HCT116 (cell line): ENCODE results near the gene TAS1R2. TPM values are rescaled to one million over a fixed set of nuclear protein-coding genes. Genes with fewer than 3 reads are reported as not detected.

Experiments
- ATAC-seq: fragments of 200-7000 bp; cut with Tn5 transposase; 2 replicates; pipeline ENCODE4 v1.9.1; 2020; ENCODE audit warnings: mild to moderate bottlenecking, moderate library complexity
- BruUV-seq: library from RNA; stranded (reverse); fragments of 400-500 nt; replicated peaks from 2 replicates; lab custom pipeline; 2021; lab: Mats Ljungman, UMichigan
- CTCF ChIA-PET: fragments of 300-600 bp; sonication (Branson Sonifier 250); formaldehyde crosslinking; loops from one replicate; lab custom pipeline; 2021; ENCODE audit warnings: antibody characterized with exemption; lab: Charles Lee
- POLR2A ChIA-PET: fragments of 300-600, 350-600 bp; sonication (Branson Sonifier 250); formaldehyde crosslinking; loops from one replicate; lab custom pipeline; 2021; ENCODE audit warnings: antibody characterized with exemption; lab: Charles Lee
- RAD21 ChIA-PET, 2 experiments: fragments of 300-600 bp; sonication (Branson Sonifier 250); formaldehyde crosslinking; loops; one replicate each; lab custom pipeline; 2023; ENCODE audit warnings: low total read pairs in 2 of 2; ENCODE audit not compliant: uncharacterized antibody in 2 of 2, unreplicated experiment in 2 of 2, low non-redundant PET in 1 of 2; lab: Charles Lee
- DNase-seq: peaks from one replicate; pipeline ENCODE4 v3.0.0-alpha.2; 2010; ENCODE audit warnings: low read depth, low spot score
- H2AFZ ChIP-seq: fragments of 200-600 bp; shearing (Covaris generic), sonication (generic); 2 replicates; pipeline ENCODE4 v1.6.1; 2017; ENCODE audit warnings: low read depth, mixed run types, mixed read lengths, antibody characterized with exemption, low read length; ENCODE audit not compliant: poor library complexity, severe bottlenecking
- H3K27ac ChIP-seq: 2 replicates; pipeline ENCODE4 v1.5.1; 2012; ENCODE audit warnings: low read depth, low read length
- H3K27me3 ChIP-seq: fragments of 200-600 bp; sonication (generic); 2 replicates; pipeline ENCODE4 v1.6.1; 2016; ENCODE audit warnings: mixed run types, low read length, mixed read lengths; ENCODE audit not compliant: insufficient read depth
- H3K36me3 ChIP-seq, 2 experiments: fragments of 200-500 bp in 1 of 2; fragments of 200-600 bp in 1 of 2; sonication (Bioruptor generic) in 1 of 2; sonication (generic) in 1 of 2; 2 replicates each; pipeline versions ENCODE4 v1.5.1 to v1.6.1; 2014 to 2016; ENCODE audit warnings: low read length in 2 of 2, inconsistent platforms in 1 of 2, mixed read lengths in 1 of 2, mixed run types in 1 of 2; ENCODE audit not compliant: insufficient read depth in 2 of 2, control insufficient read depth in 1 of 2
- H3K4me1 ChIP-seq, 2 experiments: fragments of 200-600 bp in 1 of 2; sonication (generic) in 1 of 2; 2 replicates each; pipeline versions ENCODE4 v1.5.1 to v1.6.1; 2012 to 2017; ENCODE audit warnings: low read length in 2 of 2, inconsistent platforms in 1 of 2, mild to moderate bottlenecking in 1 of 2, mixed read lengths in 1 of 2, mixed run types in 1 of 2, moderate library complexity in 1 of 2; ENCODE audit not compliant: insufficient read depth in 2 of 2, control insufficient read depth in 1 of 2
- H3K4me2 ChIP-seq: fragments of 200-600 bp; sonication (generic); 2 replicates; pipeline ENCODE4 v1.6.1; 2017; ENCODE audit warnings: mixed run types, low read length, mixed read lengths
- H3K4me3 ChIP-seq, 2 experiments: fragments of 200-600 bp in 1 of 2; sonication (generic) in 1 of 2; replicated peaks in 1 of 2; 2 replicates each; pipeline ENCODE4 v1.5.1; 2011 to 2016; ENCODE audit warnings: low read length in 2 of 2, control low read depth in 1 of 2, low read depth in 1 of 2, mild to moderate bottlenecking in 1 of 2, mixed read lengths in 1 of 2, mixed run types in 1 of 2
- H3K79me2 ChIP-seq: fragments of 200-600 bp; sonication (generic); 2 replicates; pipeline ENCODE4 v1.6.1; 2017; ENCODE audit warnings: mild to moderate bottlenecking, mixed run types, low read length, moderate library complexity, mixed read lengths; ENCODE audit not compliant: insufficient read depth
- H3K9ac ChIP-seq: fragments of 200-600 bp; sonication (generic); 2 replicates; pipeline ENCODE4 v1.6.1; 2016; ENCODE audit warnings: low read length, mixed read lengths
- H3K9me2 ChIP-seq: fragments of 200-600 bp; sonication (generic), shearing (Covaris generic); 2 replicates; pipeline ENCODE4 v1.6.1; 2017; ENCODE audit warnings: mixed run types, mild to moderate bottlenecking, moderate library complexity; ENCODE audit not compliant: insufficient read depth
- H3K9me3 ChIP-seq, 2 experiments: fragments of 200-500 bp in 1 of 2; fragments of 200-600 bp in 1 of 2; sonication (Bioruptor generic) in 1 of 2; sonication (generic) in 1 of 2; 2 replicates each; pipeline ENCODE4 v1.6.1; 2014 to 2017; ENCODE audit warnings: low read length in 2 of 2, mixed read lengths in 2 of 2, inconsistent platforms in 1 of 2, low read depth in 1 of 2, mild to moderate bottlenecking in 1 of 2, mixed run types in 1 of 2, moderate library complexity in 1 of 2; ENCODE audit not compliant: control insufficient read depth in 1 of 2, insufficient read depth in 1 of 2
- H4K20me1 ChIP-seq: fragments of 200-600 bp; sonication (generic), shearing (Covaris generic); 2 replicates; pipeline ENCODE4 v1.6.1; 2017; ENCODE audit warnings: mixed run types, mild to moderate bottlenecking, moderate library complexity; ENCODE audit not compliant: insufficient read depth
- CEBPB ChIP-seq: IDR thresholded peaks from 2 replicates; pipeline ENCODE4 v1.6.1; 2012; ENCODE audit warnings: low read depth
- POLR2AphosphoS5 ChIP-seq: IDR thresholded peaks from 2 replicates; pipeline ENCODE4 v1.6.1; 2011; ENCODE audit warnings: mild to moderate bottlenecking, low read depth, low read length, moderate library complexity
- RAD21 ChIP-seq: IDR thresholded peaks from 2 replicates; pipeline ENCODE4 v1.6.1; 2012; ENCODE audit warnings: low read depth, mild to moderate bottlenecking
- SIN3A ChIP-seq: IDR thresholded peaks from 2 replicates; pipeline ENCODE4 v1.6.1; 2012; ENCODE audit warnings: low read depth
- SRF ChIP-seq: IDR thresholded peaks from 2 replicates; pipeline ENCODE4 v1.6.1; 2012; ENCODE audit warnings: low read depth
- TCF7L2 ChIP-seq: IDR thresholded peaks from 2 replicates; pipeline ENCODE4 v1.7.0; 2011; ENCODE audit warnings: borderline replicate concordance, inconsistent platforms; ENCODE audit not compliant: insufficient read depth, insufficient read length; ENCODE audit errors: extremely low read depth
- intact Hi-C: fragments of 100-400 bp; cut with micrococcal nuclease; formaldehyde crosslinking; loops from 2 replicates; pipeline ENCODE4 v1.10.0; 2022
- total RNA-seq: library from RNA; stranded (reverse); gene quantifications from one replicate; pipeline ENCODE4 v1.2.1, GENCODE V29; 2021; ENCODE audit not compliant: unreplicated experiment
- TF ChIP-seq, protein P1 (sequence below), 3 experiments: fragments of 200-600 bp in 1 of 3; sonication (generic) in 1 of 3; IDR thresholded peaks in 2 of 3; conservative IDR thresholded peaks in 1 of 3; 2 replicates each; pipeline ENCODE4 v1.5.1; 2012 to 2017; ENCODE audit warnings: low read depth in 2 of 3, low read length in 2 of 3, antibody characterized with exemption in 1 of 3, borderline replicate concordance in 1 of 3, control low read depth in 1 of 3, mild to moderate bottlenecking in 1 of 3, mixed read lengths in 1 of 3, mixed run types in 1 of 3, moderate library complexity in 1 of 3; ENCODE audit not compliant: insufficient read depth in 1 of 3

TAS1R2 gene
- total RNA-seq, 1 experiment from 2014 or later = not detected

DNA sequence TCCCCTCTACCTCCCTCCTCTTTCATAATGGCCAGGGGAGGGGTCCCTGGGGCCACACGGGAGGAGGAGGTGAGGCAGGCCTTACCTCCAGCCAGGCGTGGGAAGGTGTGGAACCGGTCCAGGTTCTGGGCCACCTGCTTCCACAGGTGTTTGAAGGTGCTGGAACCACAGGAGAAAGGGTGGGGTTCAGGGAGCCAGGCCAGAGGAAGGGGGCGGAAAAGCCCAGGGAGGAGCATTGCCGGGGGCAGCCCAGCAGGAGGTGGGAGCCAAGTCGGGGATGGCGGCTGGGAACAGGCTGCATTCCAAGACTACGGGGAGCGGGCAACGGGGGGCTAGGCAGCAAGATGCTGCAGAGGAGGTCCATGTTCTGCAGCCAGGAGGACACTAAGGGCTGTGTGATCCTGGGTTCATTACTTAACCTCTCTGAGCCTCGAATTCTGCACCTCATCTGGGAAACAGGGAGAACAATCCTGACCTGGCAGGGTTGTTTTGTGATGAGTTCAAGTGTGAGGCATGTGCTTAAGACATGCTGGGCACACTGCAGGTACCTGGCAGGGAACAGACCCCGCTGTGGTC lies 19.8 kb upstream of the TAS1R2 start:
- Histone ChIP-seq H4K20me1 (no peaks in the 10 kb centered on the region), H3K9me2 (no peaks in the 10 kb centered on the region), H3K27ac (no peak overlapping the region), H3K4me3 (no peak overlapping the region), H2AFZ (no peak overlapping the region), H3K79me2 (no peaks in the 10 kb centered on the region), H3K27me3 (no peaks in the 10 kb centered on the region), H3K4me2 (no peak overlapping the region), H3K9ac (no peak overlapping the region), H3K9me3 (no peaks in the 10 kb centered on the region), H3K4me1 (peaks cover 0 to 6% of the 10 kb centered on the region in 2 experiments; a peak in 1 of 4 replicates), H3K36me3 (no peaks in the 10 kb centered on the region)
- TF ChIP-seq, protein P1, sequence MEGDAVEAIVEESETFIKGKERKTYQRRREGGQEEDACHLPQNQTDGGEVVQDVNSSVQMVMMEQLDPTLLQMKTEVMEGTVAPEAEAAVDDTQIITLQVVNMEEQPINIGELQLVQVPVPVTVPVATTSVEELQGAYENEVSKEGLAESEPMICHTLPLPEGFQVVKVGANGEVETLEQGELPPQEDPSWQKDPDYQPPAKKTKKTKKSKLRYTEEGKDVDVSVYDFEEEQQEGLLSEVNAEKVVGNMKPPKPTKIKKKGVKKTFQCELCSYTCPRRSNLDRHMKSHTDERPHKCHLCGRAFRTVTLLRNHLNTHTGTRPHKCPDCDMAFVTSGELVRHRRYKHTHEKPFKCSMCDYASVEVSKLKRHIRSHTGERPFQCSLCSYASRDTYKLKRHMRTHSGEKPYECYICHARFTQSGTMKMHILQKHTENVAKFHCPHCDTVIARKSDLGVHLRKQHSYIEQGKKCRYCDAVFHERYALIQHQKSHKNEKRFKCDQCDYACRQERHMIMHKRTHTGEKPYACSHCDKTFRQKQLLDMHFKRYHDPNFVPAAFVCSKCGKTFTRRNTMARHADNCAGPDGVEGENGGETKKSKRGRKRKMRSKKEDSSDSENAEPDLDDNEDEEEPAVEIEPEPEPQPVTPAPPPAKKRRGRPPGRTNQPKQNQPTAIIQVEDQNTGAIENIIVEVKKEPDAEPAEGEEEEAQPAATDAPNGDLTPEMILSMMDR (IDR thresholded peaks at IDR 0.05 in 2 of 3, conservative IDR thresholded peaks at IDR 0.05 in 1 of 3; ENCODE audit: borderline replicate concordance in 1 of 3, insufficient read depth in 1 of 3, low read depth in 2 of 3, low read length in 2 of 3) = no peak
- ChIA-PET CTCF (no interaction called here), POLR2A (no interaction called here), RAD21 (no interaction called here)
- DNase-seq = no peak
- BruUV-seq = no TSS peak
- intact Hi-C loops = no loop called here
- no peak for ATAC-seq

DNA sequence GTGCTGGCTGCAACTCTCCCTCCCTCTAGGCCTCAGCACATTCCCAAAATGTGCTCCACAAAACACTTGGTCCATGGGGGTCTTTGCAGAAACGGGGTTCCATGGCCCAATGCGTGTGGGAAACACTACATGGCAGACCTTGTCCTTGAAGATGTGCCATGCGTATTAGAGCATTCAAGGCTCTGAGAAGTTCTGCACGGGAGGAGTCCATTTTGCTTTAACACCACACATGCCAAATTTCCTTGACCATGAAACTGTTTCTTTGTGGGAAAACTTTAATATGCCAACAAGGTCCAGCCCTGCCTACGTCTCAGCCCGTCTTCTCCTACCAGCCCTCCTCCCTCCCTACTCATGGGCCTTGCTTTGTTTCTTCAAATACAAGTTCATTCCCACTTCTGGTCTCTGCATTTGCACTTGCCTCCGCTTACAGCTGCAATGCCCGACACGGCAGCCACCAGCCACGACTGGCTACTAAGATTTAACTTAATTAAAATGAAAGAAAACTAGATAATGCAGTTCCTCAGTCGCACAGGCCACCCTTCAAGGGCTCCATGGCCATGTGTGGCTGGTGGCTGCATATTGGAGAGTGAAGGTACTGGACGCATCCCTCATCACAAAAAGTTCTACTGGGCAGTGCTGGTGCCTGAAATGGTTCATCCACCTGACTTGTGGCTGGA lies 19.2 kb upstream of the TAS1R2 start:
- Histone ChIP-seq H3K9me3 (no peaks in the 10 kb centered on the region), H3K4me1 (peaks cover 0 to 6% of the 10 kb centered on the region in 2 experiments; a peak in 1 of 4 replicates), H3K4me2 (no peak overlapping the region), H3K79me2 (no peaks in the 10 kb centered on the region), H3K4me3 (no peak overlapping the region), H3K36me3 (no peaks in the 10 kb centered on the region), H4K20me1 (no peaks in the 10 kb centered on the region), H3K9me2 (no peaks in the 10 kb centered on the region), H3K9ac (no peak overlapping the region), H3K27me3 (no peaks in the 10 kb centered on the region), H3K27ac (no peak overlapping the region), H2AFZ (no peak overlapping the region)
- TF ChIP-seq SRF (no peak), POLR2AphosphoS5 (no peak), SIN3A (no peak), TCF7L2 (no peak), RAD21 (no peak), CEBPB (no peak)
- ATAC-seq = no peak
- no peak for DNase-seq
- POLR2A ChIA-PET = no interaction called here
- CTCF ChIA-PET = no interaction called here
- intact Hi-C loops = no loop called here
- BruUV-seq = no TSS peak
- RAD21 ChIA-PET = no interaction called here
